SH-SY5Y (cell line): ENCODE data around the gene CCDC88A.

Source experiments
- GATA2 ChIP-seq: IDR thresholded peaks from 2 replicates; pipeline ENCODE4 v1.6.1; 2011; ENCODE audit warnings: mild to moderate bottlenecking, low read depth, low read length
- GATA3 ChIP-seq: IDR thresholded peaks from 2 replicates; pipeline ENCODE4 v1.6.1; 2011; ENCODE audit warnings: low read depth, mild to moderate bottlenecking, low read length, moderate library complexity

DNA sequence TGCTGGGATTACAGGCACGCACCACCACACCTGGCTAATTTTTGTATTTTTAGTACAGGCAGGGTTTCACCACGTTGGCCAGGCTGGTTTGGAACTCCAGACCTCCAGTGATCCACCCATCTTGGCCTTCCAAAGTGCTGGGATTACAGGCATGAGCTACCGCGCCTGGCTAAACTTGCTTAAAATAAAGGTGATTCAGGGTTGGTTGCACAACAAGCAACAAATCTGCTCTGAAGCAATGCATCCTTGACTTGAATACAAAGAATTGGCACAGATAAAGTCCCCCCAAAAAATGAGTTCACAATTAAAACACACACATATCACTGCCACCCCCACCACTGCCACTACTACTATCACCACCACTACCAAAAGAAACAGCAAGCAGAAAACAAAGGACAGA, 34.9 kb downstream of the CCDC88A start:
- TF ChIP-seq GATA3 (no peak), GATA2 (no peak)
